ENCODE measurements around the gene POC1A.

Gene POC1A

DNA sequence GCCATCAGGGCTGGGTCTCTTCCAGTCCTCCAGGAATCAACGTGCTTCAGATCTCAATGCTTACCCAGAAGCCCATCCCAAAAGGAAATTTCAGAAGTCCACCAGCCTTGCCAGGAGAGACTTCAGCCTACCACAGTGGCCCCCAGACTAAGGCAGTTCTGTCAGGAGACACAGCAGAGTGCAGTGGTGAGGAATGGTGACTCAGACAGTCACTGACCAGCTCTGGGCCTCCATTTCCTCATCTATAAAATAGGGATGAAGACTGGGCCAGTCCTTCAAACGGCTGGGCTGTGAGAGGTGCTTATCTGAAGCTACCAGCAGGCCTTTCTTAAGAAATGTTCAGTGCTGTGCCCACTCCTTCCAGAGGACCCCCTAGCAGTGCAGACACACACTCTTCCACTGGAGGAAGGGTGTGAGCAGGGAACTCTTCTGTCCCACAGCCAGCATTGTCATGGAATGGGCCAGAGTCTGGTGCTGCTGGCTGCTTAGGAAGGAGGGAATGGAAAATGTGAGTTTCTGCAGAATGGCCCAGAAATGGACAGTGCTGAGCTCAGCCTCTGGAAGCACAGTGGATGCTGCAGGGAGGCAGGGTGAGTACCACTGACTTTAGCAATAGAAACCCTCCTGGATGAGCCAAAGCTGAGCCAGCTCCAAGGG, 56.2 kb downstream of the POC1A start:
- Histone ChIP-seq H3K27me3 (ENCODE audit: control insufficient read depth, insufficient read depth, low read length) (no peaks in the 10 kb centered on the region), H3K9me3 (ENCODE audit: control insufficient read depth, insufficient read depth, low read depth, low read length) (no peaks in the 10 kb centered on the region; the same call in 1 of the 2 replicates), H3K27ac (ENCODE audit: low read depth, low read length) (no peak overlapping the region), H3K36me3 (ENCODE audit: control insufficient read depth, insufficient read depth, low read length) (peaks cover 65% of the 10 kb centered on the region), H3K4me1 (ENCODE audit: control insufficient read depth, insufficient read depth, low read length) (no peaks in the 10 kb centered on the region; the same call in 1 of the 2 replicates), H3K9ac (ENCODE audit: low read length) (no peak overlapping the region), H3K4me3 (ENCODE audit: low read depth, low read length) (no peak overlapping the region)

- Histone ChIP-seq H3K4me1 (ENCODE audit: control insufficient read depth, insufficient read depth, low read length) (peaks cover 6% of the 10 kb centered on the region), H3K27me3 (ENCODE audit: control insufficient read depth, insufficient read depth, low read length) (no peaks in the 10 kb centered on the region), H3K9me3 (ENCODE audit: control insufficient read depth, insufficient read depth, low read depth, low read length) (no peaks in the 10 kb centered on the region; the same call in 1 of the 2 replicates), H3K36me3 (ENCODE audit: control insufficient read depth, insufficient read depth, low read length) (peaks cover 66% of the 10 kb centered on the region), H3K27ac (ENCODE audit: low read depth, low read length) (no peak overlapping the region), H3K4me3 (ENCODE audit: low read depth, low read length) (no peak overlapping the region), H3K9ac (ENCODE audit: low read length) (no peak overlapping the region)
Measured at GRCh38 chr3:52095990-52096775, 58.0 kb downstream of the POC1A start.

- Histone ChIP-seq H3K27me3 (ENCODE audit: control insufficient read depth, insufficient read depth, low read length) (no peaks in the 10 kb centered on the region), H3K4me1 (ENCODE audit: control insufficient read depth, insufficient read depth, low read length) (peaks cover 14% of the 10 kb centered on the region), H3K4me3 (ENCODE audit: low read depth, low read length) (no peak overlapping the region), H3K27ac (ENCODE audit: low read depth, low read length) (no peak overlapping the region), H3K36me3 (ENCODE audit: control insufficient read depth, insufficient read depth, low read length) (peaks cover 60% of the 10 kb centered on the region), H3K9ac (ENCODE audit: low read length) (no peak overlapping the region), H3K9me3 (ENCODE audit: control insufficient read depth, insufficient read depth, low read depth, low read length) (no peaks in the 10 kb centered on the region)
Measured at GRCh38 chr3:52094571-52095485, 59.4 kb downstream of the POC1A start.

DNA sequence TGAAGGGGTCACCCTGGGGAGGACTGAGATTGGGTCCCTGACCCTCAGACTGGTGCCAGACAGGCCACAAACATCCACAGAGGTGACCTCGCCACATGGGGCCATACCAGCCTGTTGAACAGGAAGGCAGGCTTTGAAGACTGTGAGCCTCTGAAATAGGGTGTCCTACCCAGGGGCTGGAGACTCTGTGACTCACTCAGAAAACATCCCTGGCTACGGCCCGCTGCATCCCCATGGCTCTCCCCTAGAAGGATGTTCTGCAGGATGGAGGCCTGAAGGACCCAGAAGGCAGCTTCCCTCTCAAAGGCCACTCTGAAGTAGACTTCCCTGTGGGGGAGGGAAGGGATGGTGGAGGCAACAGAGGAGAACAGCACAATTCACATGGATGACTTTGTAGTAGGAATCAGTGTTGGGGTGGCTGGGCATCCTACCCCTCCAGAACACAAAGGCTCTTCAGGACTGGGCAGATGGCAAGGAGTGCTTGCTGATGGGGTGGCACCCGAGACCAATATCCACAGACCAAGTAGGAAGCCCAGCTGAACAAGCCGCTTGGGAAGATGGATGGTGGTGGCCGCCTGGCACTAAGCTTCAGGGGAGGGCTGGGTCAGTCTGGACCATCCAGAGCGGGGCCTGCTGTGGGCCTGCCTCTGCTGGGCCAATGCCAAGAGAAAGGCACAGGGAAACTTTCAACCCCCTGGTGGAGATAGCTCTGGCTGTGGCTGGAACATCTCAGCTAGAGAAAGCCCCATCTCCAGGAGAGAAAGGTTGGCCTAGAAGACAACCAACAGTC, 60.3 kb downstream of the POC1A start:
- H3K9ac ChIP-seq (ENCODE audit: low read length) = no peak overlapping the region
- H3K36me3 ChIP-seq (ENCODE audit: control insufficient read depth, insufficient read depth, low read length) = peaks cover 60% of the 10 kb centered on the region
- H3K27ac ChIP-seq (ENCODE audit: low read depth, low read length) = no peak overlapping the region
- H3K9me3 ChIP-seq (ENCODE audit: control insufficient read depth, insufficient read depth, low read depth, low read length) = no peaks in the 10 kb centered on the region
- H3K27me3 ChIP-seq (ENCODE audit: control insufficient read depth, insufficient read depth, low read length) = no peaks in the 10 kb centered on the region
- H3K4me1 ChIP-seq (ENCODE audit: control insufficient read depth, insufficient read depth, low read length) = peaks cover 17% of the 10 kb centered on the region
- no peak overlapping the region for H3K4me3 ChIP-seq (ENCODE audit: low read depth, low read length)

GRCh38 chr3:52092891-52093290, 61.3 kb downstream of the POC1A start:
- Histone ChIP-seq H3K9ac (ENCODE audit: low read length) (no peak overlapping the region), H3K4me1 (ENCODE audit: control insufficient read depth, insufficient read depth, low read length) (peaks cover 17% of the 10 kb centered on the region), H3K9me3 (ENCODE audit: control insufficient read depth, insufficient read depth, low read depth, low read length) (no peaks in the 10 kb centered on the region), H3K27ac (ENCODE audit: low read depth, low read length) (no peak overlapping the region), H3K4me3 (ENCODE audit: low read depth, low read length) (no peak overlapping the region), H3K27me3 (ENCODE audit: control insufficient read depth, insufficient read depth, low read length) (no peaks in the 10 kb centered on the region), H3K36me3 (ENCODE audit: control insufficient read depth, insufficient read depth, low read length) (peaks cover 57% of the 10 kb centered on the region)

DNA sequence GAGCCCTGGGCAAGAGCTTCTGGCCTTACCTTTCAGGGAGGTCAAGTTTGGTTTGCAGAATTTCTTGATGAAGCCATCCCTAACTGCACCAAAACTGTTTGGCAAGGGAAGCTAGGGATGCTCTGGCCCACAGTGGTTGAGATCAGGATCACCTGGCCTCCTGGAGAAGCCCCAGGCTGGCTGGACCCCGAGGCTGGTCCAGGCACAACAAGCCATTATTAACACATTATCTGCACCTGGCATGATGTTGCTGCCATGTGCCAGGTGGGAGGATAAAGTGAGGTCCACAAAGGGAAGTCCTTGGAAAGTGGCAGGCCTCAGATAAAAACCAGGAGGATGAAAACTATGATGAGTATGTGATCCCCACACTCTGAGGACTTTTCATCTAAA, 62.0 kb downstream of the POC1A start:
- Histone ChIP-seq H3K36me3 (ENCODE audit: control insufficient read depth, insufficient read depth, low read length) (peaks cover 51% of the 10 kb centered on the region), H3K27me3 (ENCODE audit: control insufficient read depth, insufficient read depth, low read length) (no peaks in the 10 kb centered on the region), H3K27ac (ENCODE audit: low read depth, low read length) (no peak overlapping the region), H3K9ac (ENCODE audit: low read length) (no peak overlapping the region), H3K9me3 (ENCODE audit: control insufficient read depth, insufficient read depth, low read depth, low read length) (no peaks in the 10 kb centered on the region), H3K4me3 (ENCODE audit: low read depth, low read length) (no peak overlapping the region), H3K4me1 (ENCODE audit: control insufficient read depth, insufficient read depth, low read length) (peaks cover 17% of the 10 kb centered on the region)

DNA sequence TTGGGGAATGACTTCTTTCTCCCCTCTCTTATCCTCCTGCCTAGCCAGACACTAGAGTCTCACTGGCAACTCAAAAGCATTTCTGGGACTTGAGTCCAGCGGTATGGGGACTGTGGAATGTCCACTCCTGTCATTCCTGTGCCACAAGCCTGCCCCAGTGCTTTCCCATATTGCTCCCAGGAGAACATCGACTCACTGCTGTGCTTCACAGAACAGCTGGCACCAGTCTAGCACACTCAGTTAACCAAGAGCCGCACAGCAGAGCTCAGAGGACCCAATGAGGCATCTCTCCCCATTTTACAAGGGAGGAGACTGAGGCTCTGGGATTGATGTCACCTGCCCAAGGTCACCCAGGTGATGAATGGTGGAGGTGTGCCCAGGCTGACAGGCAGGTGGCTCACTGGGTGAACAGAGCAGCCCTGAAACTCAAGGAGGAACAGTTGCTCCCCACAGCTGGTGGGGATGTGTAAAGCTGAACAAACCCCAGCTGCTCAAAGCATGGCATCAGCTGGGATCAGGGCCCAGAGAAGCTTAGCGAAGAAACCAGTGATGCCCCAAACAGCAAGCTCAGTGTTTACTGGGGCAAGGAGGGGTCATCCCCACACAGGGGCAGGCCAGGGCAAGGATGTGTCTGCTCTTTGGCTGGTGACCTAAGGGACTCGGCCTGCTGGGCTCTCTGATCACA, 62.5 kb downstream of the POC1A start:
- no peak overlapping the region for H3K4me3 ChIP-seq (ENCODE audit: low read depth, low read length)
- H3K9ac ChIP-seq (ENCODE audit: low read length) = no peak overlapping the region
- H3K27ac ChIP-seq (ENCODE audit: low read depth, low read length) = no peak overlapping the region
- peaks cover 45% of the 10 kb centered on the region for H3K36me3 ChIP-seq (ENCODE audit: control insufficient read depth, insufficient read depth, low read length)
- H3K27me3 ChIP-seq (ENCODE audit: control insufficient read depth, insufficient read depth, low read length) = no peaks in the 10 kb centered on the region
- no peaks in the 10 kb centered on the region for H3K9me3 ChIP-seq (ENCODE audit: control insufficient read depth, insufficient read depth, low read depth, low read length)
- peaks cover 17% of the 10 kb centered on the region for H3K4me1 ChIP-seq (ENCODE audit: control insufficient read depth, insufficient read depth, low read length)

- H3K9ac ChIP-seq (ENCODE audit: low read length) = no peak overlapping the region
- peaks cover 38% of the 10 kb centered on the region for H3K36me3 ChIP-seq (ENCODE audit: control insufficient read depth, insufficient read depth, low read length)
- H3K9me3 ChIP-seq (ENCODE audit: control insufficient read depth, insufficient read depth, low read depth, low read length) = no peaks in the 10 kb centered on the region
- H3K4me3 ChIP-seq (ENCODE audit: low read depth, low read length) = no peak overlapping the region
- peaks cover 17% of the 10 kb centered on the region for H3K4me1 ChIP-seq (ENCODE audit: control insufficient read depth, insufficient read depth, low read length)
- no peak overlapping the region for H3K27ac ChIP-seq (ENCODE audit: low read depth, low read length)
- no peaks in the 10 kb centered on the region for H3K27me3 ChIP-seq (ENCODE audit: control insufficient read depth, insufficient read depth, low read length)
Measured at GRCh38 chr3:52090933-52091468, 63.2 kb downstream of the POC1A start.

GRCh38 chr3:52090131-52090932, 63.9 kb downstream of the POC1A start:
- H3K4me3 ChIP-seq (ENCODE audit: low read depth, low read length) = no peak overlapping the region
- no peaks in the 10 kb centered on the region for H3K9me3 ChIP-seq (ENCODE audit: control insufficient read depth, insufficient read depth, low read depth, low read length)
- H3K4me1 ChIP-seq (ENCODE audit: control insufficient read depth, insufficient read depth, low read length) = peaks cover 17% of the 10 kb centered on the region
- no peak overlapping the region for H3K27ac ChIP-seq (ENCODE audit: low read depth, low read length)
- H3K27me3 ChIP-seq (ENCODE audit: control insufficient read depth, insufficient read depth, low read length) = no peaks in the 10 kb centered on the region
- no peak overlapping the region for H3K9ac ChIP-seq (ENCODE audit: low read length)
- peaks cover 33% of the 10 kb centered on the region for H3K36me3 ChIP-seq (ENCODE audit: control insufficient read depth, insufficient read depth, low read length)

Data from HUES6 (cell line).